Measurements from ENCODE around the gene RAB23. TPM values are rescaled to one million over a fixed set of nuclear protein-coding genes. Genes with fewer than 3 reads are reported as not detected.

RAB23 gene
- total and polyA plus RNA-seq, 9 of the 15 experiments (the other 6 are each of a cell fraction or from before 2014, with no cell fraction given), result 3.4 to 18.0 (median 9.4) TPM

- TF ChIP-seq ZBTB40 (IDR thresholded peaks at IDR 0.05) (peak; percentile 52; the same call in 1 of the 2 replicates), ZBTB40 (CRISPR knock-in tag; IDR thresholded peaks at IDR 0.05) (no peak), MLLT1 (IDR thresholded peaks at IDR 0.05) (peak; percentile 40 to 44; a peak in 1 of 4 replicates), ZBTB7A (IDR thresholded peaks at IDR 0.05; ENCODE audit: borderline replicate concordance, control insufficient read depth, low read depth, low read length) (peak; percentile 94; the same call in 1 of the 2 replicates), UBTF (IDR thresholded peaks at IDR 0.05; ENCODE audit: borderline replicate concordance in 1 of 2, low read depth in 2 of 2, low read length in 2 of 2) (peak in 1 of 2 experiments; percentile 35; a peak in 1 of 4 replicates), MXI1 (IDR thresholded peaks at IDR 0.05; ENCODE audit: low read depth, low read length) (no peak), FUS (optimal IDR thresholded peaks at IDR 0.05; ENCODE audit: low read depth, low read length) (peak; percentile 25), NRF1 (conservative IDR thresholded peaks at IDR 0.05 in 1 of 2, IDR thresholded peaks at IDR 0.05 in 1 of 2) (no peak), MAZ (CRISPR knock-in tag; conservative IDR thresholded peaks at IDR 0.05 in 1 of 2, IDR thresholded peaks at IDR 0.05 in 1 of 2) (peak in 1 of 2 experiments; percentile 31; a peak in 2 of 4 replicates), CTBP1 (IDR thresholded peaks at IDR 0.05; ENCODE audit: borderline replicate concordance) (0 out of 2 replicates have a peak, but pooled peaks have one; percentile 12), TBP (optimal IDR thresholded peaks at IDR 0.05; ENCODE audit: low read depth, low read length) (peak; percentile 25), MYC (IDR thresholded peaks at IDR 0.05; ENCODE audit: low read depth, low read length) (no peak), MYC (CRISPR knock-in tag; IDR thresholded peaks at IDR 0.05; ENCODE audit: borderline replicate concordance, low read depth) (no peak), STAT5A (IDR thresholded peaks at IDR 0.05; ENCODE audit: borderline replicate concordance, low read length) (no peak)
These were observed 744 bp downstream of the RAB23 start (continued) for GRCh38 chr6:57221191-57221935.

Data from K562 (cell line).